Ureter (tissue), 1 donor: ENCODE results near the gene COL25A1. TPM values are rescaled to one million over a fixed set of nuclear protein-coding genes. Genes with fewer than 3 reads are reported as not detected.

Experiments
- DNase-seq: peaks from one replicate; pipeline ENCODE4 v3.0.0-alpha.2; 2020; ENCODE audit warnings: low spot score
- total RNA-seq: library from RNA; stranded (reverse); gene quantifications from one replicate; pipeline ENCODE4 v1.2.4, GENCODE V29; 2023
- donor health status: DM: yes; HTN: yes; CAD: no.

The COL25A1 gene
- total RNA-seq, 1 donor from 2014 or later = 3.4 TPM

- no peak for DNase-seq
Measured at GRCh38 chr4:108867476-108867875, 435.0 kb downstream of the COL25A1 start.

GRCh38 chr4:108861334-108861733, 441.1 kb downstream of the COL25A1 start:
- no peak for DNase-seq

- no peak for DNase-seq
Measured at GRCh38 chr4:108854786-108855185, 447.7 kb downstream of the COL25A1 start.

GRCh38 chr4:108852691-108853090, 449.8 kb downstream of the COL25A1 start:
- no peak for DNase-seq

- DNase-seq = no peak
Measured at GRCh38 chr4:108851366-108851765, 451.1 kb downstream of the COL25A1 start.

GRCh38 chr4:108850219-108850649, 452.2 kb downstream of the COL25A1 start:
- no peak for DNase-seq

- DNase-seq = no peak
Measured at GRCh38 chr4:108849611-108850168, 452.8 kb downstream of the COL25A1 start.

GRCh38 chr4:108846568-108846967, 455.9 kb downstream of the COL25A1 start:
- no peak for DNase-seq

- no peak for DNase-seq
Measured at GRCh38 chr4:108840426-108840975, 462.0 kb downstream of the COL25A1 start.

- no peak for DNase-seq
Measured at GRCh38 chr4:108839333-108839732, 463.1 kb downstream of the COL25A1 start.

GRCh38 chr4:108838451-108838850, 464.0 kb downstream of the COL25A1 start:
- no peak for DNase-seq

GRCh38 chr4:108834835-108835384, 467.5 kb downstream of the COL25A1 start:
- DNase-seq = no peak

GRCh38 chr4:108834166-108834834, 468.2 kb downstream of the COL25A1 start:
- DNase-seq = no peak

- DNase-seq = no peak
Measured at GRCh38 chr4:108833046-108833445, 469.4 kb downstream of the COL25A1 start.

GRCh38 chr4:108831886-108832285, 470.6 kb downstream of the COL25A1 start:
- DNase-seq = no peak

GRCh38 chr4:108831291-108831690, 471.2 kb downstream of the COL25A1 start:
- no peak for DNase-seq

- DNase-seq = no peak
Measured at GRCh38 chr4:108830509-108831244, 471.8 kb downstream of the COL25A1 start.

- no peak for DNase-seq
Measured at GRCh38 chr4:108829966-108830492, 472.4 kb downstream of the COL25A1 start.

GRCh38 chr4:108828620-108829019, 473.8 kb downstream of the COL25A1 start:
- DNase-seq = no peak

- DNase-seq = no peak
Measured at GRCh38 chr4:108825737-108826136, 476.7 kb downstream of the COL25A1 start.

GRCh38 chr4:108821351-108821930, 481.0 kb downstream of the COL25A1 start:
- no peak for DNase-seq
